Astrocyte of the hippocampus (primary cell): ENCODE measurements around the gene SLC24A3.

ENCODE experiments used
- DNase-seq: peaks from one replicate; pipeline ENCODE4 v3.0.0; 2011; ENCODE audit warnings: low read depth, low spot score

SLC24A3 gene

DNA sequence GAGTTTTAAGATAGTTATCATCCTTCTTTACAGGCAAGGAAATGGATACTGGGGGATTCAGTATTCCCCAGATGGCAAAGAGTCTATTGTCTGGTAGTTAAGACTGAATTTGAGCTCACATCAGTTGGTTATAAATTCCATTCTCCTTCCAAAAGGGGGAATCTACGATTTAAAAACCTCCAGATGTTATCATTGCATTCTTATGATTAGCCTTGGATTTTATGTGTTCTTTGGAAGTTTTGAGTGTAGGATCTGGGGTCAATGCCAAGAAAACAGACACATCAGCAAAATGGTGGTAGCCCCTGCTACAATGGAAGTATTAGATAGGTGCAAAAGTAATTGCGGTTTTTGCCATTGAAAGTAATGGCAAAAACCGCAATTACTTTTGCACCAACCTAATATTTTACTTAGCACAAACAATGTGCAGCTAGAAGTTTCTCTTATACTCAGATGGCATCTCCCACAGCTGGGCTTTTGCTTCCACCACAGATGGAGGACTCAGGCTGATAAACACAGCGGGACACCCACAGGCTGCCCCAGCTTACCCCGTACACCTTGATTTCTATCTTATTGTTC lies 377.4 kb downstream of the SLC24A3 start:
- no peak for DNase-seq

DNA sequence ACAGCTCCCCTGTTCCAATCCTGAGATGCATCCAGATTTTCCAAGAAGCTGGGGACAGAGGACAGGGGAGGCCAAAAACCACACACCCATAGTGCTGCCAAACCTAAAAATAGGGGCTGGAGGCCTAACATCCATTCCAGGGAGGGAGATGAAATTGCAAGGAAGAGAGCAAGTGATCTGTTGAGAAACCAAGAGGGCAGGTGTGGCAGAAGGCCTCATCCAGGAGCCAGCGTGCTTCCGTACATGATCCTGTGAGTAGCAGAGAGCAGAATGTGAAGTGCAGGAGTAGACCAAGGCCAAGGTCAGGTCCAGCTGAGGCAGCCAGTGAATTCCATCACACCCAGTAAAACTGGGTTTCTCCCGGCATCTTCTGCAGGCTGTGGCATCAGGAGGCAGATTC lies 377.9 kb downstream of the SLC24A3 start:
- no peak for DNase-seq

DNA sequence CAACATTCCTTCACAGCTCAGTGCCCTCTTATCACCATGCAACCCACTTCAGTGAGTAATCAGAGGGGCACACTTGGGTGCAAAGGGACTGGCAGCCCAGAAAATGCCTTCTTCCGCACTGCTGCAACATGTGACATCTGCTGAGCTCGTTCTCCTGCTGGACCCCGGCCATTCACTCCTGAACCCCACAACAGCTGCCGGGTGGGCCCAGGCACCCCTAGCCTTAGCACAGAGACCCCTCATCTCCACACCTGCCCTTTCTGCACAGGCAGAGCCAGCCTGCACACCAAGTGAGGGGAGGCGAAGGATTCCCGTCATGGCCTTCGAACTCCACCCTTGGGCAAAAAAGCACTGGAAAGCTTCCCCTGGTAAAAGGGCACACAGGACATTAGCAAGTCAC lies 381.3 kb downstream of the SLC24A3 start:
- DNase-seq, result no peak

DNA sequence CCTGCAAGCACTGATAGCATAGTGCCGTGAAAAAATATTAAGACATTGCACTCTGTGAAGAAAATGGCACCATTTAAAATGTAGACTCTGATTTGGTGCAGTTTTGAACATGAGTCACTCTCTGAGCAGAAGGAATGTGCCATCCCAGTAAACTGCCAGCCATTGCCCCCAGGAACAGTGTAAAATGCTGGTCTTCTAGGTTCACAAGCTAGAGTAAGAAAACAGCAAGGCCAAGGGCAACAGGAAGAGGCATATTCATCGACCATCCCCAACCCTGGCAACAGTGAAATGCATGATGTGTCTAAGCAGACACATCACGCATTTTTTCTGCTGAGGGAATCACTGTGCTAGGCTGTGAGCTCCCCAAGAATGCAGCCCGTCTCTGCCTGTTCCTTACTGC lies 382.5 kb downstream of the SLC24A3 start:
- no peak for DNase-seq

DNA sequence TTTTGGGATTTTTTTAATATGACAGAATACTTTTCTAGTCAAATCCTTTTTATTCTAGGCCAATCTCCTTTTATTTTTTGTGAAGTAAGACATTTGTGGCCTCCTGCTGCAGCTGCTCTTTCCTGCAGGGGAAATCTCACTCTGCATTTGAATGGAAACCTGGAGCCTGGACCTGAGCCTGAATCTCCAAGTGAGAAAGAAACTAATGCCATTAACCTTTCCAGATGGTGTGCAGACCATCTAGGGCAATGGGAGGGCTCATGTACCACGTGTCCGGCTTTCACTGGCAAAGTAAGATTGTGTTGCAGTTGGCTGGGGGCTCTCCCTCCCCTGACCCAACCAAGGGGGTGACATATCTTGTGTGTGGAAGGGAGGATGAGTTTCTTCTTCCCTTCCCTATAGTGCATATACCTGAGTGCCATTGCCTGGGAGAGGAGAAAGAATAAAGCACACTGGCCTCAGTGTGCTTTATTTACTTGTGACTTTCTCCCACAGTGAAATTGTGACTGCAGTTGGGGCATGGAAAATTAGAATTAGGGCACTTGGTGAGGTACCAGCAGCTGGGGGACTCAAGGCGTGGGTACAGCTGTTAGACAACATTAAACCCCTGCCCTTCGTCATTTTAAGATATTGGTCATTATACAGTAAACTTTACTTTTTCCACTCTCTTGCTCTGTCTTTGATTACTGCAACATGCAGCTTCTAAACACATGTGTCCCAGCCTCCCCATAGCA lies 385.8 kb downstream of the SLC24A3 start:
- no peak for DNase-seq

DNA sequence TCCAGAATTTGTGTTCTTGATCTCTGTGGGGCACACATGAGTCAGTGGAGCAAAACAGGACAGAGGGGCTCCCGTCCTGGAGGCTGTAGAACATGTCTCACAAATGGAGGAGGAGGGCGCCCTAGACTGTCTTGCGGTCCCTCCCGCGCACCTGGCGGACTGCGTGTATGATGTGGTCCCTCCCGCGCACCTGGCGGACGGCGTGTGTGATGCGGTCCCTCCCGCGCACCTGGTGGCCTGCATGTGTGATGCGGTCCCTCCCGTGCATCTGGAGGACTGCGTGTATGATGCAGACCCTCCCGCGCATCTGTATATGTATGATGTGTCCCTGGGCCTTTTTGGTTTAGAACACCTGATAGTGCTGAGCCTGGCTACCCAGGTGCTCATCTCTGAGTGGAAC lies 386.8 kb downstream of the SLC24A3 start:
- DNase-seq, result no peak

DNA sequence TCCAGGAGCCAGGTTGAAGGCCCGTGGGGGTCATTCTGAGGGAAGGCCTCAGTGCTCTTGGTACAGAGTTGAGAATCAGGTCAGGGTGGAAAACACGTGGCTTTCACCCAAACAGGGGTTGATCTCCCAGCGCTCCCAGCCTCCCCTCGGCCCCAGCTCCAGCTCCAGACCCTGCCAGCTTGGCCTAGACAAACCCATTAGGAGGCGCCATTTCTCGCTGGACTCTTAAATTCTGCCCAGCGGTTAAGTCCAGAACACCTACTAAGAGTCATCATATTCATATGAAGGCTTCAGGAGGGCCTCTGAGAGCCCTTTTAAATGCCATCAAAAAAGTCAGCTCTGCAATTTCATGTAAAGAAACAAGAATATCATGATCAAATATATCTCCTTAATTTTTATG lies 387.6 kb downstream of the SLC24A3 start:
- DNase-seq, result no peak

DNA sequence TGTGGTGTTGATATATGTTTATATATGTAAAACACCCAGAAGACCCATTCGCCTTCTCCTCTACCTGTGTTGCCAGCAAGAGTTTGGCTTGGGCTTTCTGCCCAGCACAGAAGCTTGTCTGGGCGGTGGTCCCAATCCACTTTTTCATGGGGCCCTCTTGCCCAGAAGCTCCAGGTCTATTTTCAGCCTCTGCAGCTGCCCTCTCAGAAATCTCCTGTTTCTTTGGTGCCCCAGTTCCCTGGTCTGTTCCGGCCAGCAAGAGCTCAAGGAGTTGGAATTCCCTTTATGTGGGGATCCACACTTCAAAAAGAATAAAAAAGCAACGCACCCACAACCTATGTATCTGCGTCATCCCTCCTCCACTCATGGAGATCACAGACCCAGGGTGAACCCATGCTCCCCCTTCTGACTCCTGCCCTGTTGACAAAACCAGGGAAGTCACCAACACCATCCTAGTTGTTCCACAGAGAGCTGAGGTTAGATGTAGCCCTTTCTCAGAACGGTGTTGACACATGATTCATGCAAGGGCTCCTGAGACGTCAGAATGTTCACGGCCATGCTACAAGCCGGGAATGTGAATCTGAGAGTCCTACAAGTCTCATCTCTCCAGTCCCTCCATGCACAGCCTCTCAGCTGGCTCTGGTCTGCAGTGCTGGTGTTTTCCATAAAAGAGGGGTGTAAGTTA lies 388.8 kb downstream of the SLC24A3 start:
- no peak for DNase-seq

DNA sequence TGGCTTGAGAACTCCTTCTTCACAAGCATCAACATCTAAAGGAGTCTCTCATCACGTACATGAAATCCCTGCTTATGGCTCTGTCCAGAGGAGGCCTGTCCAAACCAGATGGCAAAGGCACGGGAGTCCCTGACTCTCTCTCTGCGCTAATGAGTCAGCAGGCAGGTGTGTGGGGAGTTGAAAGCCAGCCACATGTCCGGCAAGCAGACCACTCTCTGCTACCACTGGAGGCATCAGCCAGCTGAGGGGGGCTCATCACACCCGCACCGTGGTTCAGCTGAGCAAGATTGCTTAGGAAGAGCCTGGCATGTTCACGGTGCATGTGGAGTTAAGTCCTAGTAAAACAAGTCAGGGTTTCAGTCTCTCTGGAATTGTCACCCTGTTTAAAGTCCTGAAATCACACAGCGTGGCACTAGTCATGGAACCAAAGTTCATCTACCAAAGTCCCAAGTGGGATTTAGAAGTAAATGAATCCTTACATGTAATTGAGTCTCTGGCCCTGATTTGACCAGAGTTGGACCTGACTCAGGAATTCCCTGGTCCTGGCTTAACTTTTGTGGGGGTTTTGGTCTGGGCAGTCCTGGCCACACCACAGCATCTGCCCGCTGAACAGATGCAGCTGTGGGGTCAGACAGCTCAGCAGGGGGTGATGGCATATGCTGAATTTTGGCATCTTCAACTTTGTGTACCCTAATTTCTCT lies 390.4 kb downstream of the SLC24A3 start:
- DNase-seq, result no peak

DNA sequence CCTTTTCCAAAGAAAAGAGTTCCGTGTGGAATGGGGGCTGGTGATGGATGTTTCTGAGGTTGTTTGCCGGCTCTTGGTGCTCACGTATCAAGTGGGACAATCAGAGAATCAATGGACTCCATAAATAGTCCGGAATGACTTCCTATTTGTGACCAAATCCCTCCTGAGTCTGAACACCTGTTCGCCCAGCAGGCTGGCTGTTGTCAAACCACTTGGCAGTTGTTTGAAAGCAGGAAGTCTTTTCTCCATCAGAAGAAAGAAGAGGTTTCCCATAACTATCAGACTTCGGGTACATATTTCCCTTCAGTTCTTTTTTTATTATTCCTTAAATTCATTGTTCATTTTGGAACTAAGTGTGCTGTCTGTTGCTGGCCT lies 390.9 kb downstream of the SLC24A3 start:
- no peak for DNase-seq

DNA sequence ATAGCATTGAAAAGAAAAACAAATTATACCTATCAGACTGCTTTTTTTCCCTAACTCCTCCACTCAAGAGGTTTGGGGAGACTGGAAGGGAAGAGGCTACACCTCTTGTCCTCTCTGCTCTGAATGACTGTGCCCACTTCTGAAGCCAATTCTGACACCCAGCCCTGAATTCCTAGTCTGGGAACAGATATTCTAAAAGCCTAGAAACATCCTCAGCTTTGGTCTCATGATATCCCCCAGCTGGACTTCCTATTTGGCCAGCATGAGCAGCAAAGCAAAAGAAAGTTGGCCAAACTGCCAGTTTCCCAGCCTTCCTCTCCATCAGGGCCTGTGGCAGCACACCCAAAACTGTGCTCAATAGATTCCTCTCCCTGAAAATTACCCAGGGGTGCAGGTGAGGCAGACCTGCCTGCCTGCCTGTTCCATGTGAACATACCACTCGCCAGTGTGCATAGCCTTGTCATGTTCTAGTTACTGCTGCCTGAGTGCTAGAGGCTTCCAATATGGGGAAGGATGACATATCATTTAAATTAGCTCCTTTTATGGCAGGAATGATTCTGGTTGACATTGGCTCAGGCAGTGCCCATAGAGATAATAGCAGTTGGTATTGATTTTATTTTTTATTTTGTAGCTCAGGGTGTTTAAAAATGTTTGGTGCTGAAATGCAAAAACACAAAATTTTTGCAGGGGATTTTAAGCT lies 393.5 kb downstream of the SLC24A3 start:
- DNase-seq, result no peak

DNA sequence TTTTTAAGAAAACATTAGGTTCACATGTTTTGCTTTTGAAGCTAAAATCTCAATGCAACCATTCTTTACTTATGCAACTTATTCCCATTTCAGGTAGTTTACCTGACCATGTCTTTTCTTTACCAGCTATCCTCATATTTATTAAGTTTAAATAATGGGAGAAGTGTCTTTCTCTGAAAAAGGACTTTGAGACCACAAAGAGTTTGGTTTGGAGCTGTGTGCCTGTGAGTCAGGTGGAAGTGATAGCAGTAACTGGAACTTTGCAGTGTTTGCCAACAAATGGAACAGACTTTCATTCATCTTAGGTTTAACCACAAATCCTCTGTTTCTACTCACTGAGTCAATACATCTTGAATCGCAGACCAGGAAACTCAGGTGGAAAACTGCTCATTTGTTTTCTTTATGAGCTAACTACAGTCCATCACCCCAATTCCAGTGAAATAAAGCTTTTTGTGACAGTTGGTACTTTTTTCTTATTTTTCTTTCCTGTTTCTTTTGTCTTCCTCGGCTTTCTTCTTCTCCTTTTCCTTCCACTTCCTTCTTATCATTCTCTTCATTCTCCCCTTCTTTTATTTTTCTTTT lies 397.3 kb downstream of the SLC24A3 start:
- peak; percentile 14 for DNase-seq

DNA sequence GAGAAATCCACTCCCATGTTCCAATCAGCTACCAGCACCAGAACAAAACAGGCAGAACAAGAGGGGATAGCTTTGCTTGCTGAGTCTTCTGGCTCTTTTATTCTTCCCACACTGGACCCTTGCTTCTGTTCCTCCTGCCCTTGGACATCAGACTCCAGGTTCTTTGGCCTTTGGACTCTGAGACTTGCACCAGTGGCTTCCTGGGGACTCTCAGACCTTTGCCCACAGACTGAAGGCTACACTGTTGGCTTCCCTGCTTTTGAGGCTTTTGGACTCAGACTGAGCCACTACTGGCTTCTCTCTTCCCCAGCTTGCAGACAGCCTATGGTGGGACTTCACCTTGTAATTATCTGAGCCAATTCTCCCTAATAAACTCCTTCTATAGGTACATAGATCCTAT lies 403.2 kb downstream of the SLC24A3 start:
- no peak for DNase-seq

DNA sequence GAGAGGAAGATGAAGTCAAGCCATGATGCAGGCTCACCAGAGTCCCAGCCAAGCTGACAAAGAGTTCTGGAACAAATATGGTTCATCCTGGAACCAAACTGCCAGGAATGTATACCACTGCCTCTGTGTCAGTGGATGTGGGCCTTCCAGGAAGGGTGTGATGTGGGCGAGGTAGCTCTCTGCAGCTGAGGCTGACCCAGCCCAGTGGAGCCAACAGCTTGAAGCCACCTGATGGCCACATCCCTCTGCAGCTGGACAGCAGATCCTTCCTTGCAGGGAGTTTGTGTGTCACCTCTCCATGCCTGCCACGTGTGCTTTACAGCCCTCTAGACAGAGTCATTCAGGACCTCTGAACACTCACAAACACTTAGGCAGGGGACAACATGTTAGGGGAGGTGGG lies 403.6 kb downstream of the SLC24A3 start:
- DNase-seq, result no peak

DNA sequence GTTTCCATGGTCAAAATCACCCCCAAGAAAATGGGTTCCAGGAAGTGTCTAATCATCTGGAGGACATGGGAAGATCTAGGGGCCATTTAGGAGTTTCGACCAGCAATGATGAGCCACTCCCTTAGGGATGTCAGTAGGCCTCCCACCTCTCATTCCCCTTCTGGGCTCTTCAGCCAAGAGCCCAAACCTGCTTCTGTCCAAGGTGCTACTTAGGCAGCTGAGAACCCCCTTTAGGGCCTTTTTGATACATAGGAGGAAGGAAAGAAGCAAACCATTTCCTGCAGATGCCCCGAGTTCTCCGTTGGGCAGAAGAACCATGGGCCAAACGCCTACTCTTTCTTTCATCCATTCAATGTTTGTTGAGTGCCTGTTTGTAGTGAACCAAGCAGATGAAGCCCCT lies 404.2 kb downstream of the SLC24A3 start:
- no peak for DNase-seq

DNA sequence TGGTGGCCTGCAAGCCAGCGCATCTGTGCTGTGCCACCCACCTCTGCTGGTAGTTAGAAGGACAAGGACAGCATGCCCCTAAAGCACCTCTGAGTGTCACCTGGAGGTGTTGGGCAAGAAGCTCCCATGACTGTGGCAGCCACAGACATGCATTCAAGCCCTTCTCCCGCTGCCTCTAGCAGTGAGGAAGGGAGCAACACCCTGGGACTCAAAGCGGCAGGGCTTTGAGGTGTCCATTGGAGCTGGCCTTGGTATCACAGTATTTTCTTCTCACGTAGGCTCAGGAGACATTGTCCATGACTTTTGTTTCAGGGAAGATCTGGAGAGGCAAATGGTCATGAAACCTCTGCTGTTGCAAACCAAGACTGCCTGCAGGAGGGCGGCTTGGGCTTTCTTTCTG lies 404.8 kb downstream of the SLC24A3 start:
- DNase-seq, result no peak

DNA sequence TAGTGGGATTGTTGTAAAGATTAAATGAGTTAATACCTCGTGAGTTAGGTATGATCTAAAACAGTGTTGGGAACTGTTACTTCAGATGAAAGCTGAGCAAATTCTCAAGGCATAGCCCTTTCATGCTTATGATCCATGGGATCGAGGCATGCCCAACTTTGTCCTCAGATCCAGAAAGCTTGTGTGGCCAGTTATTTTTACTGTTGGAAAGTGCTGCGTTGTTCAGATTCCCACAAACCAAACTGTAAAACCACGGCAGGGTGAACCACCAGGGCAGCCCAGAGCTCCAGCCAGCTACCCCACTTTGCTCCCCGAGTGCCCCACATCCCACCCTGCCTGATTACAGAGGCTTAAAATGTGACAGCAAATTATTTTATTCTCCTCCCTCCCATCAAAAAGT lies 406.3 kb downstream of the SLC24A3 start:
- no peak for DNase-seq

DNA sequence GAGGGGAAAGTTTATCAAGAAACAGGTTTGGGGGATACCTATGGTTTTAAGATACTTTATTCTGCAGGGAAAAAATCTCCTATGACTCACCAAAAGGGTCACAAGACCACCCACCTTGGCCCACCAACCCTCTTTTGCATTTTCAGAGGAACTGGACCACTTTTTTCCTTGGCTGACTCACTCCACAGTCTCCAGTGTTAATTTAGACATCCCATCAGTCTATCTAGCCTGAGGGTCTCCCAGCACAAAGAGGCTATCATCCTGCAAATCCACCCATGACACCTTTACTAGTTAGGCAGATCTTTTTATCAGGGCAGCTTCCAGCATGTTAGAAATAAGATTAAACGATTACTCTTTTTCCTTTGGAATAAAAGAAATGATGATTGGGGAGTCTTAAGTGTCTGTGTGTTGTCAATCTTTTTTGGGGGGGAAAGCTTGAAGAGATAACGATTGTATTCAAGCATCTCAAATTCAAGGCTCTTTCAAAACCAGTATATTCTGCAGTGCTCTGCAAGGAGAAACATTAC lies 407.5 kb downstream of the SLC24A3 start:
- no peak for DNase-seq

DNA sequence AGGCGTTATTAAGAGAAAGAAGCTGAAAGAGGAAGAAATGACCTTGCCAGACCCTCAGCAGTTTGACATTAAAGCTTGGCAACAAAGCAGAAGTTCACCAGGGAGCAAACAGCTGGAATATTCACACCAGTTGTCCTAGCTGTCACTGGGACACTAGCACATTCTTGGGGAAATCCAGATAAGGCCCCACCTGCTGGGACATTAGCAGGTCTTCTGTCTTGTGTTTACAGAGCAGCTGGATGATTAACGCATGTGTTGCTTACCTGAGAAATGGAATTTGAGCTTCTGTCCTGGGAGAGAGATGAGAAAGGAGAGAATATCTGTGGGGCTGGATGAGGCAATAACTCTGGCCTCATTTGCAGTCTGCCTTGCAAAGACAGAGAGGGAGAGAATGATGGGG lies 408.0 kb downstream of the SLC24A3 start:
- no peak for DNase-seq

DNA sequence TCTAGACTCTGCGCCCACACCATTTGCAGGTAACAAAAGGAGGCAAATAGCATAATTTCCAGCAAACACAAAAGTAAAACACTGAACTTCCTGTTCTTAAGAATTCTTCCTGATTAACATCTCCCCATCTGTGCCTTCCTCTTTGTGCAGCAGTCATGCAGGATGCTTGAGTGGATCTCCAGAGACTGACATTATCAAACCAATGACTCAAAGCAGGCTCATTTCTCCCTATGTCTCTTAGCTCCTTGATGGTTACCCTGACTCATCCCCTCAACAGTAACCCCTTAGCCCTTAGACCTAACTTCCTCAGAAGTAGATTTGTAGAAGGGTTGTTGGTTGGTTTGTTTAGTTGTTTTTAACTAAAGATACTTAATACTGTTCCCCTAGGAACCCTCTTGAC lies 408.6 kb downstream of the SLC24A3 start:
- no peak for DNase-seq

DNA sequence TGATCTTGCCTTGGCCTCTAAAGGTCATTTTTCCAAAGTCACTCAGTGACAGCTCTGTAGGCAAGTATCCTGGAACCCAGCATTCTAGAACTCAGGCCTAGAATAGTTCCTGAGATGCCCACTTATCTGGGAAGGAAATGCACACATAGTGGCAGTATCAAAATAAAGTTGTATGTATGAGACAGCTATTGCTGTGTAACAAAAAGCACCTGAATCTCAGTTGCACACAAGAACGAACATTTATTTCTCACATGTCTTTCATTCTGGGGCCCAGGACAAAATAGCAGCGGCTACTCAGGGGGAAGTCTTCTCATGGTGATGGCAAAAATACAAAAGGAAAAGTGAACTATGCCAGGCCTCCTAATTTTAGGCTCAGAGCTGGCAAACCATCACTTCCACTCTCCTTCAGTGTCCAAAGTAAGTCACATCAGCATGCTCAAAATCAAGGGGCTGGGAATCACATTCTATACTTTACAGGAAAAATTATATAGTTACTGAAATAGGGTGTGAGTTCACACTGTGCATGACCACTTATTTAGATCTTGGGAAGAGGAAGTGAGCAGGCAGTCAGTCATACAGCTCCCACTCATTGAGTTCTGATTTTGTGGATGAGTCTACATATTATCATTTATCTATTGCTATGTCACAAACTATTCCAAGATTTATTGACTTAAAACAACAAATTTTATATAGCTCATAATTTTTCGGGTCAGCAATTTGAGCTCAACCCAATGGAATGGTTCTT lies 412.0 kb downstream of the SLC24A3 start:
- DNase-seq, result no peak
